Measurements from ENCODE around the gene ERG28. TPM values are rescaled to one million over a fixed set of nuclear protein-coding genes. Genes with fewer than 3 reads are reported as not detected.

Gene ERG28
- total and polyA plus RNA-seq, 4 donors, result 17.1 to 43.5 (median 29.2) TPM

DNA sequence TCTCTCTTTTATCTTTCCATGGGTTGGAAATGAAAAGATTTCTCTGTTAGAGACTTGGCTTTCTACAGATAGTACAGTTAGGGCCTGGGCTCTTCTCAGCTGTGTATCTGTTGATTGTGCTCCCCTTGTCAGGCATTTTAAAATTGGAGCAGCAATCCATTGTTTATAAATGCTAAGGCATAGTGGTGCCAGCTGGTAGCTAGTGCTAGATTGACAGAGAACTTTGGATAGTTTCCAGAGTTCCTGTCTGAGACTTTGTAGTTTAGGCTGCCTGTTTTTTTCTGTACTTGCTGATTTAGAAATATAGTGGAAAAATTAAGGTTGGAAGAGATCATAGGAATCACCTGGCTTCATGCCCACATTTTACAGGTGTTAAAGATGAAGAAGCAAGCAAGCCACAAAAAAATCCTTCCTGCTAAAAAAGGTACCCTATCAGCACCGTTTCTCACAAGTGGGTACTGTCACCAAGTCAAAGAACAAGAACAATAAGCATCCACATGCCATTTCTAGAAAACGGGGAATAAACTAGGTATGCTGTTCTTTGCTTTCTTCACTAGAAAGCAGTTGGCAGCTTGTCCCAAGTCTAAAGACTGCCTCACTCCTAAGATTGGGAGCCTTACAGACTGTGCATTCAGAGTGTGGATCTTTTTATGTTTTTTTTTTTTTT lies 6.6 kb upstream of the ERG28 start:
- H3K9me3 ChIP-seq (ENCODE audit: control insufficient read depth in 4 of 4, low read length in 3 of 4), result no peaks in the 10 kb centered on the region
- no peak overlapping the region for H3K4me3 ChIP-seq (ENCODE audit: low read depth in 1 of 3, low read length in 3 of 3)
- no peak overlapping the region for H3K9ac ChIP-seq (ENCODE audit: low read depth in 1 of 2, low read length in 2 of 2)
- no peak for DNase-seq (ENCODE audit: low spot score)
- H3K27me3 ChIP-seq (ENCODE audit: control insufficient read depth in 4 of 4, insufficient read depth in 4 of 4, low read length in 3 of 4), result no peaks in the 10 kb centered on the region
- H3K27ac ChIP-seq (ENCODE audit: low read depth in 1 of 2, low read length in 2 of 2), result no peak overlapping the region
- peaks cover 0 to 18% (median 18%) of the 10 kb centered on the region in 4 donors for H3K36me3 ChIP-seq (ENCODE audit: control insufficient read depth in 4 of 4, insufficient read depth in 3 of 4, low read depth in 1 of 4, low read length in 3 of 4)
- WGBS, result 92% methylated on average over 2 of the region's 2 CpGs
- H3K4me1 ChIP-seq (ENCODE audit: control insufficient read depth in 4 of 4, insufficient read depth in 4 of 4, low read length in 3 of 4), result no peaks in the 10 kb centered on the region
- TF ChIP-seq EGR1 (IDR thresholded peaks at IDR 0.05; ENCODE audit: low read depth in 2 of 2) (no peak), RAD21 (IDR thresholded peaks at IDR 0.05) (no peak)
- TF ChIP-seq, protein P1, sequence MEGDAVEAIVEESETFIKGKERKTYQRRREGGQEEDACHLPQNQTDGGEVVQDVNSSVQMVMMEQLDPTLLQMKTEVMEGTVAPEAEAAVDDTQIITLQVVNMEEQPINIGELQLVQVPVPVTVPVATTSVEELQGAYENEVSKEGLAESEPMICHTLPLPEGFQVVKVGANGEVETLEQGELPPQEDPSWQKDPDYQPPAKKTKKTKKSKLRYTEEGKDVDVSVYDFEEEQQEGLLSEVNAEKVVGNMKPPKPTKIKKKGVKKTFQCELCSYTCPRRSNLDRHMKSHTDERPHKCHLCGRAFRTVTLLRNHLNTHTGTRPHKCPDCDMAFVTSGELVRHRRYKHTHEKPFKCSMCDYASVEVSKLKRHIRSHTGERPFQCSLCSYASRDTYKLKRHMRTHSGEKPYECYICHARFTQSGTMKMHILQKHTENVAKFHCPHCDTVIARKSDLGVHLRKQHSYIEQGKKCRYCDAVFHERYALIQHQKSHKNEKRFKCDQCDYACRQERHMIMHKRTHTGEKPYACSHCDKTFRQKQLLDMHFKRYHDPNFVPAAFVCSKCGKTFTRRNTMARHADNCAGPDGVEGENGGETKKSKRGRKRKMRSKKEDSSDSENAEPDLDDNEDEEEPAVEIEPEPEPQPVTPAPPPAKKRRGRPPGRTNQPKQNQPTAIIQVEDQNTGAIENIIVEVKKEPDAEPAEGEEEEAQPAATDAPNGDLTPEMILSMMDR (IDR thresholded peaks at IDR 0.05; ENCODE audit: low read depth, low read length, missing input control), result no peak

DNA sequence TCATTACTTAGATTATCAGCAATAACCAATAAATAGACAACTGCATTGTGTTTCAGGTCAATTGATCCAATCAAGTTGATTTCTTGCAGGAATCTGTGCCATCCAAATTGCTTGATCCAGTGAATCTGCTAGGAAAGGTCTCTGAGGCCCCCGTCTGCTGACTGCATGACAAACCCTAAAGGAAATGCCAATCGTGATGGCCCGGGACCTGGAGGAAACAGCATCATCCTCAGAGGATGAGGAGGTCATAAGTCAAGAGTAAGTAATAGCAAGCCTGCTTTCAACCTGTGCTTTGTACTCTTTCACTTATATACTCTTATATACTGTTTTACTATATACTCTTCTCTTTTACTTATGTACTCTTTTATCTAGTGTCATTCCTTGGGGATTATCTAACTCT lies 2.3 kb upstream of the ERG28 start:
- Histone ChIP-seq H3K36me3 (ENCODE audit: control insufficient read depth in 4 of 4, insufficient read depth in 3 of 4, low read depth in 1 of 4, low read length in 3 of 4) (peaks cover 0 to 4% (median under 1%) of the 10 kb centered on the region in 4 donors), H3K9me3 (ENCODE audit: control insufficient read depth in 4 of 4, low read length in 3 of 4) (no peaks in the 10 kb centered on the region), H3K27me3 (ENCODE audit: control insufficient read depth in 4 of 4, insufficient read depth in 4 of 4, low read length in 3 of 4) (no peaks in the 10 kb centered on the region), H3K4me1 (ENCODE audit: control insufficient read depth in 4 of 4, insufficient read depth in 4 of 4, low read length in 3 of 4) (peaks cover 0 to 22% (median 17%) of the 10 kb centered on the region in 4 donors), H3K9ac (ENCODE audit: low read depth in 1 of 2, low read length in 2 of 2) (no peak overlapping the region), H3K4me3 (ENCODE audit: low read depth in 1 of 3, low read length in 3 of 3) (no peak overlapping the region), H3K27ac (ENCODE audit: low read depth in 1 of 2, low read length in 2 of 2) (no peak overlapping the region)
- 75% methylated on average over 3 of the region's 3 CpGs for WGBS
- no peak for TF ChIP-seq TAF1 (conservative IDR thresholded peaks at IDR 0.05)
- no peak for TF ChIP-seq SP1 (IDR thresholded peaks at IDR 0.05)
- TF ChIP-seq FOXA2 (IDR thresholded peaks at IDR 0.05), result no peak
- no peak for DNase-seq (ENCODE audit: low spot score)

DNA sequence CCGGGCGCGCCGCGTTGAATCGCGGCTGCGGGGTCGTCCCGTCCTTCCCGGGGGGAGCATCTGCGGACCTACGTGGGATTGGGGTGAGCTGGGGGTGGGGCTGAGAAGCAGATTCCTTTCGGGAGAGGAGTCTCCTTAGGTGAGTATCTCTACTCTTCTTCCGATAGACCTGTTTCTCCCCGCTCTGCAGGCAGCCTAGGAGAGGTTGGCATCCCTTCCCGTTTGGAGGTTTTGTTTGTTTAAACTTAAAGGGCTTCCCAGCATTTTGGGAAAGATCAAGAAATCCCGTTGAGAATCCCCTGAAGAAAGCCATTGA lies 781 bp upstream of the ERG28 start:
- TF ChIP-seq TAF1 (conservative IDR thresholded peaks at IDR 0.05), result peak; percentile 11
- TF ChIP-seq, protein P1 (IDR thresholded peaks at IDR 0.05; ENCODE audit: low read depth, low read length, missing input control), result no peak
- Histone ChIP-seq H3K9ac (ENCODE audit: low read depth in 1 of 2, low read length in 2 of 2) (peak overlapping the region; percentile 75), H3K27me3 (ENCODE audit: control insufficient read depth in 4 of 4, insufficient read depth in 4 of 4, low read length in 3 of 4) (no peaks in the 10 kb centered on the region), H3K36me3 (ENCODE audit: control insufficient read depth in 4 of 4, insufficient read depth in 3 of 4, low read depth in 1 of 4, low read length in 3 of 4) (peaks cover 2 to 12% (median 7%) of the 10 kb centered on the region in 4 donors), H3K9me3 (ENCODE audit: control insufficient read depth in 4 of 4, low read length in 3 of 4) (no peaks in the 10 kb centered on the region), H3K4me3 (ENCODE audit: low read depth in 1 of 3, low read length in 3 of 3) (peak overlapping the region; percentile 89 to 98 (median 95)), H3K27ac (ENCODE audit: low read depth in 1 of 2, low read length in 2 of 2) (peak overlapping the region; percentile 81 to 97), H3K4me1 (ENCODE audit: control insufficient read depth in 4 of 4, insufficient read depth in 4 of 4, low read length in 3 of 4) (peaks cover 0 to 22% (median 17%) of the 10 kb centered on the region in 4 donors)
- under 1% methylated on average over 18 of the region's 18 CpGs for WGBS
- no peak for DNase-seq (ENCODE audit: low spot score)

DNA sequence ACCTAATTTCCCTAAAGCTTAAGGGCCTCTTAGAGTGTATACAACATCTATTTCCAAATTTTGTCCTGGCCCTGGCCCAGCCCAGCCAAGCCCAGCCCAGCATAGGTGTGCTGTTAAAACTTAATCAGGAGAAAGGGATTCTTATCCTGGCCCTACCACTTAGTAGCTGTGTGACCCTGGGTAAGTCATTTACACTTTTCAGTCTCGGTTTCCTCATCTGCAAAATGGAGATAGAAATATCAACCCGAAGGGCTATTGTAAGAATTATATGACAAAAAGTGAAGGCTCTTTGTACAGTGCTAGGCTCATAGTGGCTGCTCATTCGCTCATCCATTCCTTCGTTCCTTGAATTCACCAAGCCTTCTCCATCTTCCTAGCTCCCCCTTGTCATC lies 442 bp downstream of the ERG28 start:
- H3K27me3 ChIP-seq (ENCODE audit: control insufficient read depth in 4 of 4, insufficient read depth in 4 of 4, low read length in 3 of 4), result no peaks in the 10 kb centered on the region
- H3K36me3 ChIP-seq (ENCODE audit: control insufficient read depth in 4 of 4, insufficient read depth in 3 of 4, low read depth in 1 of 4, low read length in 3 of 4), result peaks cover 2 to 16% (median 11%) of the 10 kb centered on the region in 4 donors
- TF ChIP-seq TAF1 (conservative IDR thresholded peaks at IDR 0.05) (no peak), GABPA (IDR thresholded peaks at IDR 0.05 in 1 of 2, conservative IDR thresholded peaks at IDR 0.05 in 1 of 2) (no peak), SP1 (IDR thresholded peaks at IDR 0.05) (no peak), HNF4A (conservative IDR thresholded peaks at IDR 0.05) (no peak), HNF4G (IDR thresholded peaks at IDR 0.05) (no peak)
- H3K27ac ChIP-seq (ENCODE audit: low read depth in 1 of 2, low read length in 2 of 2), result peak overlapping the region; percentile 81 to 97
- H3K9ac ChIP-seq (ENCODE audit: low read depth in 1 of 2, low read length in 2 of 2), result peak overlapping the region; percentile 95 to 98
- peaks cover 0 to 22% (median 17%) of the 10 kb centered on the region in 4 donors for H3K4me1 ChIP-seq (ENCODE audit: control insufficient read depth in 4 of 4, insufficient read depth in 4 of 4, low read length in 3 of 4)
- no peaks in the 10 kb centered on the region for H3K9me3 ChIP-seq (ENCODE audit: control insufficient read depth in 4 of 4, low read length in 3 of 4)
- peak overlapping the region; percentile 85 to 98 (median 95) for H3K4me3 ChIP-seq (ENCODE audit: low read depth in 1 of 3, low read length in 3 of 3)
- DNase-seq (ENCODE audit: low spot score), result no peak
- WGBS, result 9% methylated on average over 4 of the region's 4 CpGs

Measured in liver (tissue), 9 donors.